Osteoblast (primary cell): ENCODE measurements around the gene TASOR. TPM values are rescaled to one million over a fixed set of nuclear protein-coding genes. Genes with fewer than 3 reads are reported as not detected.

Source experiments
- DNase-seq: peaks from one replicate; pipeline ENCODE4 v3.0.0; 2011; ENCODE audit warnings: low spot score, mixed read lengths; ENCODE audit not compliant: insufficient read length; ENCODE audit errors: missing footprints
- H2AFZ ChIP-seq: 2 replicates; pipeline ENCODE4 v1.6.0; 2011; ENCODE audit warnings: mild to moderate bottlenecking, low read length
- H3K27ac ChIP-seq: 2 replicates; pipeline ENCODE4 v1.5.1; 2011; ENCODE audit warnings: mild to moderate bottlenecking, low read depth, low read length, moderate library complexity
- H3K27me3 ChIP-seq: 2 replicates; pipeline ENCODE4 v1.6.0; 2012; ENCODE audit warnings: mild to moderate bottlenecking, control low read depth, inconsistent platforms, low read length, moderate library complexity; ENCODE audit not compliant: insufficient read depth
- H3K36me3 ChIP-seq: 2 replicates; pipeline ENCODE4 v1.5.1; 2011; ENCODE audit warnings: mild to moderate bottlenecking, low read length, control low read depth, moderate library complexity; ENCODE audit not compliant: insufficient read depth
- H3K4me1 ChIP-seq: 2 replicates; pipeline ENCODE4 v1.5.1; 2011; ENCODE audit warnings: mild to moderate bottlenecking, low read length, control low read depth, moderate library complexity; ENCODE audit not compliant: insufficient read depth
- H3K4me2 ChIP-seq: 2 replicates; pipeline ENCODE4 v1.6.0; 2011; ENCODE audit warnings: mild to moderate bottlenecking, low read length; ENCODE audit not compliant: insufficient read depth
- H3K4me3 ChIP-seq: fragments of 200-600 bp; sonication (generic); 3 replicates; pipeline ENCODE4 v1.5.1; 2012; ENCODE audit warnings: mild to moderate bottlenecking, low read length, inconsistent platforms; ENCODE audit not compliant: insufficient read depth
- H3K79me2 ChIP-seq: 2 replicates; pipeline ENCODE4 v1.6.0; 2012; ENCODE audit warnings: mild to moderate bottlenecking, low read length, control low read depth, inconsistent platforms; ENCODE audit not compliant: insufficient read depth
- H3K9me3 ChIP-seq: 2 replicates; pipeline ENCODE4 v1.5.1; 2011; ENCODE audit warnings: low read depth, low read length, control low read depth
- H4K20me1 ChIP-seq: 2 replicates; pipeline ENCODE4 v1.6.0; 2012; ENCODE audit warnings: mild to moderate bottlenecking, low read length, control low read depth; ENCODE audit not compliant: insufficient read depth
- total RNA-seq: library from RNA; depleted of rRNA; stranded (reverse); fragments of >200 nt; gene quantifications from 2 replicates; pipeline ENCODE4 v1.2.3, GENCODE V29; 2012
- TF ChIP-seq, protein P1 (sequence below): IDR thresholded peaks from 2 replicates; pipeline ENCODE4 v1.5.1; 2011; ENCODE audit warnings: mild to moderate bottlenecking, low read depth, low read length, moderate library complexity; ENCODE audit errors: extremely low read depth

Gene TASOR
- total RNA-seq, 1 donor = 65.5 TPM

GRCh38 chr3:56689303-56689702, 6.2 kb upstream of the TASOR start:
- H3K4me3 ChIP-seq = no peak overlapping the region
- no peaks in the 10 kb centered on the region for H3K27me3 ChIP-seq
- no peak overlapping the region for H3K27ac ChIP-seq
- TF ChIP-seq, protein P1, sequence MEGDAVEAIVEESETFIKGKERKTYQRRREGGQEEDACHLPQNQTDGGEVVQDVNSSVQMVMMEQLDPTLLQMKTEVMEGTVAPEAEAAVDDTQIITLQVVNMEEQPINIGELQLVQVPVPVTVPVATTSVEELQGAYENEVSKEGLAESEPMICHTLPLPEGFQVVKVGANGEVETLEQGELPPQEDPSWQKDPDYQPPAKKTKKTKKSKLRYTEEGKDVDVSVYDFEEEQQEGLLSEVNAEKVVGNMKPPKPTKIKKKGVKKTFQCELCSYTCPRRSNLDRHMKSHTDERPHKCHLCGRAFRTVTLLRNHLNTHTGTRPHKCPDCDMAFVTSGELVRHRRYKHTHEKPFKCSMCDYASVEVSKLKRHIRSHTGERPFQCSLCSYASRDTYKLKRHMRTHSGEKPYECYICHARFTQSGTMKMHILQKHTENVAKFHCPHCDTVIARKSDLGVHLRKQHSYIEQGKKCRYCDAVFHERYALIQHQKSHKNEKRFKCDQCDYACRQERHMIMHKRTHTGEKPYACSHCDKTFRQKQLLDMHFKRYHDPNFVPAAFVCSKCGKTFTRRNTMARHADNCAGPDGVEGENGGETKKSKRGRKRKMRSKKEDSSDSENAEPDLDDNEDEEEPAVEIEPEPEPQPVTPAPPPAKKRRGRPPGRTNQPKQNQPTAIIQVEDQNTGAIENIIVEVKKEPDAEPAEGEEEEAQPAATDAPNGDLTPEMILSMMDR = no peak
- no peaks in the 10 kb centered on the region for H3K4me1 ChIP-seq
- H3K9me3 ChIP-seq = no peaks in the 10 kb centered on the region
- no peak overlapping the region for H2AFZ ChIP-seq
- H4K20me1 ChIP-seq = no peaks in the 10 kb centered on the region
- H3K36me3 ChIP-seq = no peaks in the 10 kb centered on the region
- no peaks in the 10 kb centered on the region for H3K79me2 ChIP-seq
- no peak for DNase-seq
- H3K4me2 ChIP-seq = no peak overlapping the region

GRCh38 chr3:56688191-56688590, 5.1 kb upstream of the TASOR start:
- Histone ChIP-seq H3K4me2 (no peak overlapping the region), H3K36me3 (no peaks in the 10 kb centered on the region), H2AFZ (no peak overlapping the region), H3K79me2 (peaks cover 5% of the 10 kb centered on the region), H3K9me3 (no peaks in the 10 kb centered on the region), H3K4me1 (no peaks in the 10 kb centered on the region), H3K27me3 (no peaks in the 10 kb centered on the region), H3K4me3 (no peak overlapping the region), H3K27ac (no peak overlapping the region), H4K20me1 (no peaks in the 10 kb centered on the region)
- DNase-seq = no peak
- TF ChIP-seq, protein P1 = no peak

- Histone ChIP-seq H2AFZ (no peak overlapping the region), H3K9me3 (no peaks in the 10 kb centered on the region), H3K4me3 (no peak overlapping the region), H3K79me2 (peaks cover 44% of the 10 kb centered on the region), H3K4me1 (peaks cover 7% of the 10 kb centered on the region), H3K27me3 (no peaks in the 10 kb centered on the region), H3K36me3 (no peaks in the 10 kb centered on the region), H4K20me1 (no peaks in the 10 kb centered on the region), H3K4me2 (no peak overlapping the region), H3K27ac (no peak overlapping the region)
- TF ChIP-seq, protein P1 = no peak
- no peak for DNase-seq
Measured at GRCh38 chr3:56684029-56684428, 964 bp upstream of the TASOR start.

- no peaks in the 10 kb centered on the region for H3K9me3 ChIP-seq
- peak; percentile 91 for DNase-seq
- no peaks in the 10 kb centered on the region for H4K20me1 ChIP-seq
- H2AFZ ChIP-seq = peak overlapping the region; percentile 92
- H3K4me3 ChIP-seq = peak overlapping the region; percentile 92
- TF ChIP-seq, protein P1 = no peak
- H3K4me2 ChIP-seq = peak overlapping the region; percentile 87
- no peaks in the 10 kb centered on the region for H3K36me3 ChIP-seq
- H3K4me1 ChIP-seq = peaks cover 7% of the 10 kb centered on the region
- H3K27me3 ChIP-seq = no peaks in the 10 kb centered on the region
- peak overlapping the region; percentile 90 for H3K27ac ChIP-seq
- peaks cover 55% of the 10 kb centered on the region for H3K79me2 ChIP-seq
Measured at GRCh38 chr3:56682462-56683121, 473 bp downstream of the TASOR start.
